Measurements from ENCODE around the gene DUSP22. TPM values are rescaled to one million over a fixed set of nuclear protein-coding genes. Genes with fewer than 3 reads are reported as not detected.

DUSP22 gene
- polyA plus RNA-seq, 3 donors = 107 to 120 (median 117) TPM

DNA sequence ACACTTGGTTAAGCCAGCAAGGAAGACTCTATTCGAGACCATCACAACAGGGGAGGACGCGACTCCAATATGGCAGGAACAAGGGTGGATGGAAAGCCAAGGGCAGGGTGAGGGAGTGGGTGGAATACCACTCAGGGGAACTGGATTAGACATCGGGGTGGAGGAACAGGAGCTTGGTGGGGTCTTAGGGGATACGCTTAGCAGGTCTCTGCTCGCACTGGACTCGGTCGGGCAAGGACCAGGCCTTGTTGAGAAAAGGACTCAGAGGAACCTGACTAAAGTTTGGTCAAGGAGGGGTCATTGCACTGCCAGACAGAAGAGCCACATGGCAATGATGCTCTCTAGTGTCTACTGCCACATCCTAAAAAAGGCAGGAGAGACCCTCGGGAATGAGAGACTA lies 10.5 kb downstream of the DUSP22 start:
- H3K36me3 ChIP-seq (replicated peaks in 1 of 2; ENCODE audit: control insufficient read depth in 1 of 2, insufficient read depth in 2 of 2, low read length in 2 of 2) = peaks cover 19 to 46% of the 10 kb centered on the region in 2 donors
- H3K4me2 ChIP-seq (replicated peaks; ENCODE audit: extremely low read depth, low read length, poor library complexity, severe bottlenecking) = no peak overlapping the region
- Mint-ChIP-seq H3K36me3 (no peaks in the 10 kb centered on the region), H3K4me3 (no peak overlapping the region), H3K9me3 (peaks cover 0 to 5% (median 0%) of the 10 kb centered on the region in 7 donors), H3K27ac (no peak overlapping the region), H3K4me1 (no peaks in the 10 kb centered on the region), H3K27me3 (ENCODE audit: low read depth in 3 of 3) (no peaks in the 10 kb centered on the region)
- peaks cover 48% of the 10 kb centered on the region for H3K79me2 ChIP-seq (ENCODE audit: insufficient read depth, low read length)
- peaks cover 6% of the 10 kb centered on the region for H4K20me1 ChIP-seq (ENCODE audit: insufficient read depth, low read length)
- H3K4me3 ChIP-seq (replicated peaks in 1 of 3; ENCODE audit: low read depth in 2 of 3, low read length in 3 of 3) = no peak overlapping the region
- 89% methylated on average over 9 of the region's 9 CpGs for WGBS (ENCODE audit: insufficient coverage)
- no peak for TF ChIP-seq CTCF (IDR thresholded peaks at IDR 0.05)
- H3K9ac ChIP-seq (ENCODE audit: insufficient read depth, low read length, poor library complexity, severe bottlenecking) = no peak overlapping the region
- intact Hi-C loops (cut with micrococcal nuclease) = no loop called here
- peaks cover 48 to 51% of the 10 kb centered on the region in 2 donors for H3K4me1 ChIP-seq (ENCODE audit: control insufficient read depth in 1 of 2, insufficient read depth in 2 of 2, low read length in 2 of 2)
- no peak overlapping the region for H3K27ac ChIP-seq (ENCODE audit: low read depth in 1 of 2, low read length in 2 of 2)
- H3K9me3 ChIP-seq (replicated peaks in 1 of 2; ENCODE audit: control insufficient read depth in 1 of 2, insufficient read depth in 1 of 2, low read length in 2 of 2) = no peaks in the 10 kb centered on the region
- no peak for DNase-seq
- no peak overlapping the region for H2AFZ ChIP-seq (ENCODE audit: insufficient read depth, low read depth, low read length, poor library complexity, severe bottlenecking)
- H3K27me3 ChIP-seq (ENCODE audit: control insufficient read depth in 2 of 2, insufficient read depth in 2 of 2, low read length in 2 of 2) = no peaks in the 10 kb centered on the region

GRCh38 chr6:303263-303662 lies 11.0 kb downstream of the DUSP22 start:
- H3K36me3 ChIP-seq (replicated peaks in 1 of 2; ENCODE audit: control insufficient read depth in 1 of 2, insufficient read depth in 2 of 2, low read length in 2 of 2) = peaks cover 23 to 51% of the 10 kb centered on the region in 2 donors
- no peaks in the 10 kb centered on the region for H3K4me1 Mint-ChIP-seq
- H3K9me3 ChIP-seq (replicated peaks in 1 of 2; ENCODE audit: control insufficient read depth in 1 of 2, insufficient read depth in 1 of 2, low read length in 2 of 2) = no peaks in the 10 kb centered on the region
- 90% methylated on average over 9 of the region's 9 CpGs for WGBS (ENCODE audit: insufficient coverage)
- no peak for TF ChIP-seq CTCF (IDR thresholded peaks at IDR 0.05)
- peaks cover 43 to 46% of the 10 kb centered on the region in 2 donors for H3K4me1 ChIP-seq (ENCODE audit: control insufficient read depth in 1 of 2, insufficient read depth in 2 of 2, low read length in 2 of 2)
- intact Hi-C loops (cut with micrococcal nuclease) = no loop called here
- peaks cover 6% of the 10 kb centered on the region for H4K20me1 ChIP-seq (ENCODE audit: insufficient read depth, low read length)
- H3K27me3 ChIP-seq (ENCODE audit: control insufficient read depth in 2 of 2, insufficient read depth in 2 of 2, low read length in 2 of 2) = no peaks in the 10 kb centered on the region
- no peak for DNase-seq
- H3K79me2 ChIP-seq (ENCODE audit: insufficient read depth, low read length) = peaks cover 48% of the 10 kb centered on the region
- no peak overlapping the region for H3K27ac ChIP-seq (ENCODE audit: low read depth in 1 of 2, low read length in 2 of 2)
- H3K4me3 Mint-ChIP-seq = no peak overlapping the region
- no peak overlapping the region for H3K4me2 ChIP-seq (replicated peaks; ENCODE audit: extremely low read depth, low read length, poor library complexity, severe bottlenecking)
- no peak overlapping the region for H3K27ac Mint-ChIP-seq
- H3K4me3 ChIP-seq (replicated peaks in 1 of 3; ENCODE audit: low read depth in 2 of 3, low read length in 3 of 3) = no peak overlapping the region
- H3K36me3 Mint-ChIP-seq = no peaks in the 10 kb centered on the region
- H3K9me3 Mint-ChIP-seq = peaks cover 0 to 5% (median 0%) of the 10 kb centered on the region in 7 donors
- no peak overlapping the region for H2AFZ ChIP-seq (ENCODE audit: insufficient read depth, low read depth, low read length, poor library complexity, severe bottlenecking)
- no peak overlapping the region for H3K9ac ChIP-seq (ENCODE audit: insufficient read depth, low read length, poor library complexity, severe bottlenecking)
- no peaks in the 10 kb centered on the region for H3K27me3 Mint-ChIP-seq (ENCODE audit: low read depth in 3 of 3)

Measured in CD14-positive monocyte (primary cell).